A549 treated with RU486 at 1 μM for 4 hours (cell line): ENCODE data around the gene PCDHGA11. TPM values are rescaled to one million over a fixed set of nuclear protein-coding genes. Genes with fewer than 3 reads are reported as not detected.

Experiments
- total RNA-seq: library from RNA; stranded (reverse); fragments of 200-300 nt; extraction: Qiagen RNA extraction; gene quantifications from 5 replicates; pipeline ENCODE4 v1.2.3, GENCODE V29; 2022; ENCODE audit warnings: low read depth

Gene PCDHGA11
- 0.06 TPM in 1 of 5 replicates, not detected in the others for total RNA-seq

DNA sequence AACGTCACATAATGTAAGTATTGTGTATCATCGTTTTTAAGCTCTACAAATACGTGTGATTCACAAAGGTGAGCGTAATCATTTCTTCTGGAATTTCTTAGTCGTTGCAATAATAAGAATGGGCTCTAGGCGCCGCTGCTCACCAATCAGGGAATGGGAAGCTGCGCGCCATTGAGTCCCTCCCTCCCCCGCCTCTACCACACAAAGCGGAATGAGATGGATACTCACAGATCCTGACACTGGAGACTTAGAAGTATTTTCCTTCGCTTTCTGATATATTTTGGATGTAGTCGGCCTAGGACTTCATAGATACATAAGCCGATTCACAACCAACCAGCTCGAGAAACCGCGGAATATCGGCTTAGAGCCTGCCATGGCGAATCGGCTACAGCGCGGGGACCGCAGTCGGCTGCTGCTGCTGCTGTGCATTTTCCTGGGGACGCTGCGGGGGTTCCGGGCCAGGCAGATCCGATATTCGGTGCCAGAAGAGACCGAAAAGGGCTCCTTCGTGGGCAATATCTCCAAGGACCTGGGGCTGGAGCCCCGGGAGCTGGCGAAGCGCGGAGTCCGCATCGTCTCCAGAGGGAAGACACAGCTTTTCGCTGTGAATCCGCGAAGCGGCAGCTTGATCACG is at the start of gene PCDHGA11:
TSS of gene PCDHGA11 (plus strand) at position 197 of the 634 bp plus-strand sequence. CDS start at position 374, 177 bp downstream.

GRCh38 chr5:141373673-141374317 is 47.1 kb upstream of the PCDHGA11 start, which contains the start of gene PCDHGA6:
Gene PCDHGA6, plus strand, starts transcription at chr5:141373891. Its CDS starts 193 bp downstream, at chr5:141374084.

DNA sequence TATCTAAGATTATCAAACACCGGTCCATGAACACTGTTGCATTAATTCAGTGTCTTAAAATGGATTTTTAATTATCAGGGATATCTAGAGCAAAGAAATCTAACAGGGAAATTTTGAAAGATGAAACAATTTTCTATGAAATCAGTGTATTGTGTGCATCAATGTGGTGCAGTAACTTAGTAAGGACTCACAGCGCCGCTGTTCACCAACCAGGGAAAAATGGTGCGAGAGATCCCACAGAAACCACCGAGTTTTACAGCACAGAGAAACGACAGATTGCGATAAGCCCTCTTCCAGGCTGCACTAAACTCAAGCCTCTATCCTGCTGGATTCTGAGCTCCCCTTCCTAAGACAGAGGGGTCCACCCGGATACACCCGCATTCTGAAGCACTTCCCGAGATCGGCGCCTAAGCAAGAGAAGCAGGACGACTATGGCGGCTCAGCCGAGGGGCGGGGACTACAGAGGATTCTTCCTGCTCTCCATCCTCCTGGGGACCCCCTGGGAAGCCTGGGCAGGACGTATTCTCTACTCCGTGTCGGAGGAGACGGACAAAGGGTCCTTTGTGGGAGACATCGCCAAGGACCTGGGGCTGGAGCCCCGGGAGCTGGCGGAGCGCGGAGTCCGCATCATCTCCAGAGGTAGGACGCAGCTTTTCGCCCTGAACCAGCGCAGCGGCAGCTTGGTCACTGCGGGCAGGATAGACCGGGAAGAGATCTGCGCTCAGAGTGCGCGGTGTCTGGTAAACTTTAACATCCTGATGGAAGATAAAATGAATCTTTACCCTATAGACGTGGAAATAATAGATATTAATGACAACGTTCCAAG is 38.2 kb upstream of the PCDHGA11 start, which contains the start of gene PCDHGA7:
TSS of gene PCDHGA7 (plus strand) at position 274 of the 826 bp plus-strand sequence. CDS start at position 432, 158 bp downstream.

GRCh38 chr5:141387557-141388311 is 33.1 kb upstream of the PCDHGA11 start, which contains the start of gene PCDHGB4:
Gene PCDHGB4, plus strand, starts transcription at chr5:141387698. Its CDS starts 187 bp downstream, at chr5:141387885.

GRCh38 chr5:141392429-141393198 is 28.2 kb upstream of the PCDHGA11 start, which contains the start of gene PCDHGA8:
Gene PCDHGA8, plus strand, starts transcription at chr5:141392633. Its CDS starts 181 bp downstream, at chr5:141392814.

GRCh38 chr5:141397756-141398551 is 22.9 kb upstream of the PCDHGA11 start, which contains the start of gene PCDHGB5:
Gene PCDHGB5, plus strand, starts transcription at chr5:141397947. Its CDS starts 181 bp downstream, at chr5:141398128.

DNA sequence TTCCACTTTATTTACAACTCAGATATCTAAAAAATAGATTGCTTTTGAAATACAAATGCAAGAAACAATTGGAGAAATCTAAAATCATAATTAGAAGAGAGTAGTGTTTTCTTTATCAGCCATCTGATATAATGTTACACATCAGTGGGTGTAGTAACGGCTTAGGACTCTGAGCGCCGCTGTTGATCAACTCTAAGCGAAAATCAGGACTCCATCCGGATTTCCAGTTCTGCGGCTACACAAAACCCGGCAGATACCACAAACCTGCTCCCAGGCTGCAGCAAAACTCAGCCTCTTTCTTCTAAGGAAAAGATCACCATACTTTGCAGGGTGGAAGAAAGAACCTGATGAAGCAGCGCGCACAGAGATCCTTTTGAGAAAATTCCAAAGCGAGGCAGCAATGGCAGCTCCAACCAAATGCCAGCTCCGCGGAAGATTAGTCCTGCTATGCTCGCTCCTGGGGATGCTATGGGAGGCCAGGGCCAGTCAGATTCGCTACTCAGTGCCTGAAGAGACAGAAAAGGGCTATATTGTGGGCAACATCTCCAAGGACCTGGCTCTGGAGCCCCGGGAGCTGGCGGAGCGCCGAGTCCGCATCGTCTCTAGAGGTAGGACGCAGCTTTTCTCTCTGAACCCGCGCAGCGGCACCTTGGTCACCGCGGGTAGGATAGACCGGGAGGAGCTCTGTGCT is 18.2 kb upstream of the PCDHGA11 start, which contains the start of gene PCDHGA9:
TSS of gene PCDHGA9 (plus strand) at position 226 of the 691 bp plus-strand sequence. CDS start at position 401, 175 bp downstream.

GRCh38 chr5:141407790-141408505 is 12.9 kb upstream of the PCDHGA11 start, which contains the start of gene PCDHGB6:
Gene PCDHGB6, plus strand, starts transcription at chr5:141408021. Its CDS starts 182 bp downstream, at chr5:141408203.

GRCh38 chr5:141412854-141413539 is 7.9 kb upstream of the PCDHGA11 start, which contains the start of gene PCDHGA10:
Gene PCDHGA10, plus strand, starts transcription at chr5:141412987. Its CDS starts 189 bp downstream, at chr5:141413176.

GRCh38 chr5:141417494-141418172 is 3.2 kb upstream of the PCDHGA11 start, which contains the start of gene PCDHGB7:
Gene PCDHGB7, plus strand, starts transcription at chr5:141417677. Its CDS starts 183 bp downstream, at chr5:141417860.

GRCh38 chr5:141430332-141431113 is 9.7 kb downstream of the PCDHGA11 start, which contains the start of gene PCDHGA12:
Gene PCDHGA12, plus strand, starts transcription at chr5:141430507. Its CDS starts 253 bp downstream, at chr5:141430760.

Other genes with a start within 250 kb of the PCDHGA11 start
- gene PCDHB7, start 248.4 kb upstream of the PCDHGA11 start, total RNA-seq = not detected in 5 replicates
- 0.25 to 0.43 TPM (median 0.34 TPM) in 5 replicates for gene PCDHB8, start 243.3 kb upstream of the PCDHGA11 start, total RNA-seq
- 0.04 to 0.30 TPM (median 0.07 TPM) in 5 replicates for gene PCDHB16, start 238.7 kb upstream of the PCDHGA11 start, total RNA-seq
- gene PCDHB9, start 233.9 kb upstream of the PCDHGA11 start, total RNA-seq = 0.03 to 0.06 TPM in 2 of 5 replicates, not detected in the others
- 0.06 TPM in 2 of 5 replicates, not detected in the others for gene PCDHB10, start 228.7 kb upstream of the PCDHGA11 start, total RNA-seq
- gene PCDHB11, start 221.4 kb upstream of the PCDHGA11 start, total RNA-seq = 0.06 to 0.14 TPM (median 0.07 TPM) in 4 of 5 replicates, not detected in the other
- 0.05 to 0.09 TPM in 2 of 5 replicates, not detected in the others for gene PCDHB12, start 212.3 kb upstream of the PCDHGA11 start, total RNA-seq
- 0.06 to 0.12 TPM (median 0.09 TPM) in 5 replicates for gene PCDHB13, start 207.1 kb upstream of the PCDHGA11 start, total RNA-seq
- gene PCDHB14, start 197.7 kb upstream of the PCDHGA11 start, total RNA-seq = 0.07 to 0.21 TPM (median 0.09 TPM) in 5 replicates
- gene PCDHB15, start 175.7 kb upstream of the PCDHGA11 start, total RNA-seq = 0.06 to 0.10 TPM (median 0.08 TPM) in 3 of 5 replicates, not detected in the others
- not detected in 5 replicates for gene SLC25A2, start 117.0 kb upstream of the PCDHGA11 start, total RNA-seq
- gene TAF7, start 100.3 kb upstream of the PCDHGA11 start, total RNA-seq = 53.0 to 78.7 TPM (median 74.4 TPM) in 5 replicates
- gene PCDHGA1, start 90.5 kb upstream of the PCDHGA11 start, total RNA-seq = 0.31 to 0.42 TPM (median 0.35 TPM) in 5 replicates
- 0.38 to 0.87 TPM (median 0.47 TPM) in 5 replicates for gene PCDHGA2, start 82.3 kb upstream of the PCDHGA11 start, total RNA-seq
- gene PCDHGA3, start 77.2 kb upstream of the PCDHGA11 start, total RNA-seq = 0.03 TPM in 1 of 5 replicates, not detected in the others
- gene PCDHGB1, start 71.0 kb upstream of the PCDHGA11 start, total RNA-seq = 1.2 to 2.3 TPM (median 1.9 TPM) in 5 replicates
- gene PCDHGA4, start 66.0 kb upstream of the PCDHGA11 start, total RNA-seq = 0.06 to 0.19 TPM (median 0.09 TPM) in 5 replicates
- gene PCDHGB2, start 61.1 kb upstream of the PCDHGA11 start, total RNA-seq = 0.08 TPM in 2 of 5 replicates, not detected in the others
- gene PCDHGA5, start 56.9 kb upstream of the PCDHGA11 start, total RNA-seq = 0.07 to 0.30 TPM (median 0.13 TPM) in 5 replicates
- 0.17 to 0.30 TPM (median 0.23 TPM) in 5 replicates for gene PCDHGB3, start 50.8 kb upstream of the PCDHGA11 start, total RNA-seq
- 0.14 to 0.27 TPM (median 0.23 TPM) in 5 replicates for gene PCDHGA6, start 47.2 kb upstream of the PCDHGA11 start, total RNA-seq
- gene PCDHGA7, start 38.3 kb upstream of the PCDHGA11 start, total RNA-seq = 0.67 to 1.1 TPM (median 0.88 TPM) in 5 replicates
- 0.56 to 1.1 TPM (median 0.93 TPM) in 5 replicates for gene PCDHGB4, start 33.4 kb upstream of the PCDHGA11 start, total RNA-seq
- gene PCDHGA8, start 28.4 kb upstream of the PCDHGA11 start, total RNA-seq = 0.03 TPM in 1 of 5 replicates, not detected in the others
- gene PCDHGB5, start 23.1 kb upstream of the PCDHGA11 start, total RNA-seq = 2.0 to 3.0 TPM (median 2.5 TPM) in 5 replicates
- 0.03 to 0.05 TPM (median 0.04 TPM) in 3 of 5 replicates, not detected in the others for gene PCDHGA9, start 18.3 kb upstream of the PCDHGA11 start, total RNA-seq
- 0.06 to 0.15 TPM (median 0.09 TPM) in 5 replicates for gene PCDHGB6, start 13.0 kb upstream of the PCDHGA11 start, total RNA-seq
- not detected in 5 replicates for gene PCDHGA10, start 8.1 kb upstream of the PCDHGA11 start, total RNA-seq
- gene PCDHGB7, start 3.4 kb upstream of the PCDHGA11 start, total RNA-seq = 0.05 to 0.11 TPM (median 0.07 TPM) in 5 replicates
- 0.02 to 0.05 TPM in 2 of 5 replicates, not detected in the others for gene PCDHGA12, start 9.5 kb downstream of the PCDHGA11 start, total RNA-seq
- gene PCDHGC3, start 54.9 kb downstream of the PCDHGA11 start, total RNA-seq = 6.1 to 7.8 TPM (median 7.0 TPM) in 5 replicates
- not detected in 5 replicates for gene PCDHGC4, start 64.0 kb downstream of the PCDHGA11 start, total RNA-seq
- 0.02 to 0.09 TPM in 2 of 5 replicates, not detected in the others for gene PCDHGC5, start 68.0 kb downstream of the PCDHGA11 start, total RNA-seq
- 94.4 to 103 TPM (median 98.2 TPM) in 5 replicates for gene DIAPH1, start 197.9 kb downstream of the PCDHGA11 start, total RNA-seq
- 48.1 to 52.6 TPM (median 51.4 TPM) in 5 replicates for gene HDAC3, start 215.8 kb downstream of the PCDHGA11 start, total RNA-seq
- 3.7 to 5.2 TPM (median 4.3 TPM) in 5 replicates for gene RELL2, start 215.9 kb downstream of the PCDHGA11 start, total RNA-seq
- gene FCHSD1, start 230.4 kb downstream of the PCDHGA11 start, total RNA-seq = 5.5 to 11.6 TPM (median 8.6 TPM) in 5 replicates